LNCaP clone FGC (cell line): ENCODE results near the gene TMEM167B.

Source experiments
- DNase-seq: peaks from one replicate; pipeline ENCODE4 v3.0.0-alpha.2; 2011; ENCODE audit warnings: low read depth
- H3K4me3 ChIP-seq: 2 replicates; pipeline ENCODE4 v1.5.1; 2011; ENCODE audit warnings: mild to moderate bottlenecking, low read depth, low read length, control low read depth
- CTCF ChIP-seq: IDR thresholded peaks from 2 replicates; pipeline ENCODE4 v1.5.1; 2012; ENCODE audit warnings: mild to moderate bottlenecking; ENCODE audit not compliant: control insufficient read depth, insufficient read depth; ENCODE audit errors: extremely low read depth

TMEM167B gene

GRCh38 chr1:109091839-109092193 lies 1.3 kb downstream of the TMEM167B start:
- DNase-seq: no peak
- H3K4me3 ChIP-seq: peak overlapping the region; percentile 94
- no peak for TF ChIP-seq CTCF

GRCh38 chr1:109094377-109094803 lies 3.8 kb downstream of the TMEM167B start:
- DNase-seq: no peak
- H3K4me3 ChIP-seq: no peak overlapping the region
- TF ChIP-seq CTCF: no peak

- TF ChIP-seq CTCF: no peak
- H3K4me3 ChIP-seq: no peak overlapping the region
- no peak for DNase-seq
Measured at GRCh38 chr1:109094871-109095270, 4.3 kb downstream of the TMEM167B start.

- no peak for DNase-seq
- no peak overlapping the region for H3K4me3 ChIP-seq
- no peak for TF ChIP-seq CTCF
Measured at GRCh38 chr1:109095631-109096030, 5.1 kb downstream of the TMEM167B start.

GRCh38 chr1:109096120-109096519 lies 5.6 kb downstream of the TMEM167B start:
- H3K4me3 ChIP-seq: peak overlapping the region; percentile 11
- no peak for DNase-seq
- TF ChIP-seq CTCF: no peak

GRCh38 chr1:109099938-109100773 lies 9.6 kb downstream of the TMEM167B start:
- peak; percentile 90 for TF ChIP-seq CTCF
- H3K4me3 ChIP-seq: peak overlapping the region; percentile 96
- peak; percentile 90 for DNase-seq

GRCh38 chr1:109104364-109105151 lies 14.0 kb downstream of the TMEM167B start:
- H3K4me3 ChIP-seq: no peak overlapping the region
- no peak for TF ChIP-seq CTCF
- no peak for DNase-seq
